Chondrocyte (in vitro differentiated cells): ENCODE data around the gene MEX3D. TPM values are rescaled to one million over a fixed set of nuclear protein-coding genes. Genes with fewer than 3 reads are reported as not detected.

ENCODE experiments used
- DNase-seq: peaks from one replicate; pipeline ENCODE4 v3.0.0; 2021; ENCODE audit warnings: mixed read lengths, low spot score
- H3K27ac Mint-ChIP-seq: one replicate; pipeline ENCODE4 v1.8.0; 2021; ENCODE audit warnings: mild to moderate bottlenecking, moderate library complexity, mixed read lengths; ENCODE audit not compliant: unreplicated experiment
- H3K27me3 Mint-ChIP-seq: 2 replicates; pipeline ENCODE4 v1.8.0; 2021; ENCODE audit warnings: low read depth, mixed read lengths
- H3K36me3 Mint-ChIP-seq: 2 replicates; pipeline ENCODE4 v1.8.0; 2021; ENCODE audit warnings: low read depth, mixed read lengths
- H3K4me1 Mint-ChIP-seq: 2 replicates; pipeline ENCODE4 v1.8.0; 2021; ENCODE audit warnings: low read depth, mild to moderate bottlenecking, mixed read lengths
- H3K4me3 Mint-ChIP-seq: one replicate; pipeline ENCODE4 v1.8.0; 2021; ENCODE audit warnings: mild to moderate bottlenecking, moderate library complexity, mixed read lengths; ENCODE audit not compliant: unreplicated experiment
- H3K9me3 Mint-ChIP-seq: 2 replicates; pipeline ENCODE4 v1.8.0; 2021; ENCODE audit warnings: low read depth, mixed read lengths
- total RNA-seq: library from RNA; stranded (reverse); gene quantifications from 3 replicates; pipeline ENCODE4 v1.2.1, GENCODE V29; 2021
- TF ChIP-seq, protein P1 (sequence below): fragments of 200-600 bp; sonication (generic); IDR thresholded peaks from 2 replicates; pipeline ENCODE4 v1.5.0; 2021; ENCODE audit warnings: antibody characterized with exemption, mild to moderate bottlenecking, moderate library complexity

The MEX3D gene
- total RNA-seq, 1 donor from 2014 or later, result 60.1 TPM

- TF ChIP-seq, protein P1, sequence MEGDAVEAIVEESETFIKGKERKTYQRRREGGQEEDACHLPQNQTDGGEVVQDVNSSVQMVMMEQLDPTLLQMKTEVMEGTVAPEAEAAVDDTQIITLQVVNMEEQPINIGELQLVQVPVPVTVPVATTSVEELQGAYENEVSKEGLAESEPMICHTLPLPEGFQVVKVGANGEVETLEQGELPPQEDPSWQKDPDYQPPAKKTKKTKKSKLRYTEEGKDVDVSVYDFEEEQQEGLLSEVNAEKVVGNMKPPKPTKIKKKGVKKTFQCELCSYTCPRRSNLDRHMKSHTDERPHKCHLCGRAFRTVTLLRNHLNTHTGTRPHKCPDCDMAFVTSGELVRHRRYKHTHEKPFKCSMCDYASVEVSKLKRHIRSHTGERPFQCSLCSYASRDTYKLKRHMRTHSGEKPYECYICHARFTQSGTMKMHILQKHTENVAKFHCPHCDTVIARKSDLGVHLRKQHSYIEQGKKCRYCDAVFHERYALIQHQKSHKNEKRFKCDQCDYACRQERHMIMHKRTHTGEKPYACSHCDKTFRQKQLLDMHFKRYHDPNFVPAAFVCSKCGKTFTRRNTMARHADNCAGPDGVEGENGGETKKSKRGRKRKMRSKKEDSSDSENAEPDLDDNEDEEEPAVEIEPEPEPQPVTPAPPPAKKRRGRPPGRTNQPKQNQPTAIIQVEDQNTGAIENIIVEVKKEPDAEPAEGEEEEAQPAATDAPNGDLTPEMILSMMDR, result no peak
- Mint-ChIP-seq H3K36me3 (no peaks in the 10 kb centered on the region), H3K4me3 (peak overlapping the region; percentile 90), H3K27ac (peak overlapping the region; percentile 99), H3K4me1 (peaks cover 19% of the 10 kb centered on the region), H3K9me3 (no peaks in the 10 kb centered on the region), H3K27me3 (peaks cover 7% of the 10 kb centered on the region)
- peak; percentile 97 for DNase-seq
These were observed 60.2 kb downstream of the MEX3D start for GRCh38 chr19:1507763-1508506.

GRCh38 chr19:1507192-1507660, 60.9 kb downstream of the MEX3D start:
- Mint-ChIP-seq H3K4me1 (peaks cover 14% of the 10 kb centered on the region), H3K9me3 (no peaks in the 10 kb centered on the region), H3K27me3 (peaks cover 7% of the 10 kb centered on the region), H3K36me3 (no peaks in the 10 kb centered on the region), H3K27ac (peak overlapping the region; percentile 99), H3K4me3 (no peak overlapping the region)
- DNase-seq, result no peak
- TF ChIP-seq, protein P1, result no peak

DNA sequence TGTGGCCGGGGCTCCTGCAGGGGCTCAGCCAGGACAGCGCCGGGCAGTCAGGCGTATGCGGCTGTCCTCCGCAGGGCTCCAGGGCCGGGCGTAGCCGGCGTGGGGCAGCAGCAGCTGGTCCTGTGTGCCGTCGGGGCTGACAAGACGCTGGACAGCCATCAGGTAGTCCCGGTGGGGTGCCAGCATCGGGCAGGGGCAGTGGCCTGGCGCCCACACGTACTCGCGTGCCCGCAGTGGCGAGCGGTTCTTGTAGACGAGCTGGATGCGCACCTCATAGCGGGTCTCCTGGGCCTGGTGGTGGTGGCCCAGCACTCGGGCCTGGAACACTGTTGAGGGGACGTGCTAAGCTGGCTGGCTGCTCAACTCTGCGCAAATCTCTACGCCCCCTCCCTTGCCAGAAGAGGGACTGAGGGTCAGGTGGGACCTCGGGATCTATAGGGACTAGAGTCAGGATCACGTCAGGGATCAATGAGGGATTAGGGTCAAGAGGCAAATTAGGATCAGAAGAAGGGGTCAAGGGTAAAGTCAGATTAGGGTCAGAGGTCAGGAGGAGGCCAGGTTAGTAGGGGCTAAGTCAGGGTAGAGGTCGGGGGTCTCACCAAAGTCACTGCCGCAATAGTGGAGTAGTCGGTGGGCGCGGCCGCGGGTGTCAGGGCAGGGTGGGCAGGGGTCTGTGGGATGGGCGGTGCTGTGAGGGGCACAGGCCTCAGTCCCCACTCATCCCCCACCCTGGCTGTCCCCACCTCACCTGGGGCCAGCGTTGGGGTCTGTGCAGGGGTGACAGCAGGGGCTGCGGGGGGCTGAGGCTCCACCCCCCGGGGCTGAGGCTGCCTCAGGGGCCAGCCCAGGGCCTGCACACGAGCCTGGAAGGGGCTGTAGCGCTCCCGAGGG, 61.9 kb downstream of the MEX3D start:
- peaks cover 7% of the 10 kb centered on the region for H3K27me3 Mint-ChIP-seq
- H3K36me3 Mint-ChIP-seq, result no peaks in the 10 kb centered on the region
- H3K4me3 Mint-ChIP-seq, result no peak overlapping the region
- TF ChIP-seq, protein P1, result no peak
- no peak overlapping the region for H3K27ac Mint-ChIP-seq
- H3K4me1 Mint-ChIP-seq, result peaks cover 12% of the 10 kb centered on the region
- no peaks in the 10 kb centered on the region for H3K9me3 Mint-ChIP-seq
- peak; percentile 95 for DNase-seq

DNA sequence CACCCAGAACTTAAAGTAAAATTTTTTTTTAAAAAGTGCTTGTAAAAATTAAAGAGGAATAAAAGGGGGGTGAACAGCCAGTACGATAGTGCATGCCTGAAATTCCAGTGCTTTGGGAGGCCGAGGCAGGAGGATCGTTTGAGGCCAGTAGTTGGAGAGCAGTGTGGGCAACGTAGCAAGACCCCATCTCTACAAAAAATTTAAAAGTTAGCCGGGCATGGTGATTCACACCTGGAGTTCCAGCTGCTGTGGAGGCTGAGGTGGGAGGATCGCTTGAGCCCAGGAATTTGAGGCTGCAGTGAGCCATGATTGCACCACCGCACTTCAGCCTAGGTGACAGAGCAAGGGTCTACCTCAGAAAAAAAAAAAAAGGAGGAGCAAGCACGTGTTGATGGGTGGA, 63.1 kb downstream of the MEX3D start:
- peaks cover 7% of the 10 kb centered on the region for H3K27me3 Mint-ChIP-seq

More for the DNA sequence above, 63.1 kb downstream of the MEX3D start:
- H3K4me1 Mint-ChIP-seq, result peaks cover 8% of the 10 kb centered on the region
- H3K27ac Mint-ChIP-seq, result no peak overlapping the region
- H3K36me3 Mint-ChIP-seq, result no peaks in the 10 kb centered on the region
- no peak for DNase-seq
- no peak overlapping the region for H3K4me3 Mint-ChIP-seq
- H3K9me3 Mint-ChIP-seq, result no peaks in the 10 kb centered on the region
- TF ChIP-seq, protein P1, result no peak

Other genes with a start within 250 kb of the MEX3D start
- gene NDUFS7, start 184.4 kb downstream of the MEX3D start, total RNA-seq, result 57.3 to 66.1 TPM (median 57.8 TPM) in 3 replicates
- 30.1 to 34.3 TPM (median 32.5 TPM) in 3 replicates for gene GAMT, start 166.8 kb downstream of the MEX3D start, total RNA-seq
- gene DAZAP1, start 160.7 kb downstream of the MEX3D start, total RNA-seq, result 81.1 to 88.0 TPM (median 82.5 TPM) in 3 replicates
- 614 to 734 TPM (median 636 TPM) in 3 replicates for gene RPS15, start 129.9 kb downstream of the MEX3D start, total RNA-seq
- 1.4 to 3.9 TPM (median 3.9 TPM) in 3 replicates for gene APC2, start 118.2 kb downstream of the MEX3D start, total RNA-seq
- 23.3 to 24.7 TPM (median 24.2 TPM) in 3 replicates for gene C19orf25, start 89.1 kb downstream of the MEX3D start, total RNA-seq
- gene PCSK4, start 78.0 kb downstream of the MEX3D start, total RNA-seq, result 3.3 to 4.0 TPM (median 3.9 TPM) in 3 replicates
- 2.7 to 3.9 TPM (median 2.8 TPM) in 3 replicates for gene REEP6, start 77.1 kb downstream of the MEX3D start, total RNA-seq
- gene ADAMTSL5, start 55.3 kb downstream of the MEX3D start, total RNA-seq, result 9.1 to 20.3 TPM (median 16.9 TPM) in 3 replicates
- gene PLK5, start 44.2 kb downstream of the MEX3D start, total RNA-seq, result 0.12 TPM in 1 of 3 replicates, not detected in the others
- 83.6 to 101 TPM (median 84.1 TPM) in 3 replicates for gene MBD3, start 24.5 kb upstream of the MEX3D start, total RNA-seq
- 173 to 190 TPM (median 184 TPM) in 3 replicates for gene UQCR11, start 37.1 kb upstream of the MEX3D start, total RNA-seq
- 130 to 154 TPM (median 153 TPM) in 3 replicates for gene TCF3, start 84.3 kb upstream of the MEX3D start, total RNA-seq
- not detected in 3 replicates for gene ONECUT3, start 185.2 kb upstream of the MEX3D start, total RNA-seq
- gene ATP8B3, start 244.0 kb upstream of the MEX3D start, total RNA-seq, result 1.9 to 6.0 TPM (median 5.7 TPM) in 3 replicates